ENCODE data around the gene RFTN1.
A peak's percentile ranks its signal among the peaks of the same experiment; 100 is the strongest.

The RFTN1 gene

DNA sequence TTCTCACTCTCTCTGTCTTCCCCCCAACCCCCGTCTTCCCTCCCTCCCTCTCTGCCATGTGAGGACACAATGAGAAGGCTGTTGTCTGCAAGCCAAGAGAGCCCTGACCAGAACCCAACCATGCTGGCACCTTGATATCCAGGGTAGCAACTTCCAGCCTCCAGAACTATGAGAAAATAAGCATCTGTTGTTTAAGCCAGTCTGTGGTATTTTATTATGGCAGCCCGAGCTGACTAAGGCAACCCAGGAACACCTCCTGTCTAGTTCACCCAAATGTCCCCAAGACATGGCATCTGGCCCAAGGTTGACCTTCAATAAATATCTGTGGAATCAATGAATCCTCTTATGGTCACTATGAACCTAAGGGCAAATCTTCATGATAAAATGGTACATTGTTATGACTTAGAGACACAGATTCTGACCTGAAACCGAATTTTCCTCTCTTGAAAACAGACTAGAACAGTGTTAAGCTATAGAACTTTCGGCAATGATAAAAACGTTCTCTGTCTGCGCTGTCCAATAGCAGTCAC, 26.5 kb downstream of the RFTN1 start:
- DNase-seq (ENCODE audit: low read depth) = no peak

DNA sequence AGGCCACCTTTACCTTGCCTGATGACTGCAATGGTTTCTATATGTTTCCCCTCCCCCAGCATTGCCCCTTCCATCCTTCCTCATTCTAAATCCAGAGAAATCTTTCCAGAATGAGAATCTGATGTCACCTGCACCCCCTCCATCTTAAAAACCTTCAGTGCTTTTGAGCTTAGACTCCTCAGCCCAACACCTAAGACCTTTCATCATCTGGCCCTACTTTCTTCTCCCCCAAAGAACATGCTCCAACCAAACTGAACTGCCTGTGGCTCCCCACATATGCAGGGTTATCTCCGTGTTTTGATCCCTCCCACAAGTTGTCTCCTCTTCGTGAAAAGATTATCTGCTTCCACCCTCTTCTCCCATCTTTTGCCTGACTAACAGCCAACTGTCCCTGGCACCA, 27.3 kb downstream of the RFTN1 start:
- no peak for DNase-seq (ENCODE audit: low read depth)

DNA sequence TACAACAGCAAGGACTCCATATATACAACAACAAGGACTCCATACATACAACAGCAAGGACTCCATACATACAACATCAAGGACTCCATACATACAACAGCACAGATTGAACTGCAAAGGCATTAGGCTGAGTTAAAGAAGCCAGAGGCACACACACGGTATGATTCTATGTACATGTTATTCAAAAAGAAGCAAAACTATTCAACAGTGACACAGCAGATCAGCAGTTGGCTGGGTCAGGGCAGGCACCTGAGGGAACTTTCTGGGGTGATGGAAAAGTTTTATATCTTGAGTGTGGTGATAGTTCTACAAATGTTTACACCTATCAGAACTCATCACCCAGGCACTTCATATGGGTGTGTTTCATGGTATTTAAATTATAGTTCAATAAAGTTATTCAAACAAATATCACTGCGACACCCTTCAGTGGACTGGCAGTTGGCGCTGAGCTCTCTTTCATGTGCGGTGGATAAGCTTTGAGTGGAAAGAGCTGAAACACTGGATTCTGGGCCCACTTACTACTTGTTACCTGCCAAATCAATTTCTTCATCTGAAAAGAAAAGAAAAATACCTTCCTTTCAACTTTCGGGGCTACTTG, 28.0 kb downstream of the RFTN1 start:
- no peak for DNase-seq (ENCODE audit: low read depth)

- DNase-seq (ENCODE audit: low read depth) = no peak
Observed at GRCh38 chr3:16484984-16485383, 28.5 kb downstream of the RFTN1 start.

DNA sequence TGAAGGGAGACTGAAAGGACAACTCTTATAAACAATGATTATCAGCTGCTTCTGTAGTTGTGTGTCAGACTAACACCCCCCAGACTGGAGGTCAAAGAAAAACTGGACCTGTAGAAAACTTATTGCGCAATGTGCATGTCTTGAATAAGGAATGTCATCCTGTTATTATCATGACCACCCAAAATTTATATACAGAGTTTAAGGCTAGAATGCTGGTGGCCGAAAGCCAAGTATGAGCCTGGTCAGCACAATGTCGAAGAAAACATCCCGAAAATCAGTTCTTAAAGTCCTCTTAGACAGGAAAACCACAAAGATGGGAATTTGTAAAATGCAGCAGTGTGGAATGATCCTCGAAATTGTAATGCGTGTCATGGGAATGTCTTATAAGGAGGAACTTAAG, 29.3 kb downstream of the RFTN1 start:
- no peak for DNase-seq (ENCODE audit: low read depth)

- DNase-seq (ENCODE audit: low read depth) = no peak
Observed at GRCh38 chr3:16482770-16483531, 30.5 kb downstream of the RFTN1 start.

GRCh38 chr3:16482194-16482769, 31.2 kb downstream of the RFTN1 start:
- no peak for DNase-seq (ENCODE audit: low read depth)

GRCh38 chr3:16481546-16481897, 32.0 kb downstream of the RFTN1 start:
- DNase-seq (ENCODE audit: low read depth) = no peak

DNA sequence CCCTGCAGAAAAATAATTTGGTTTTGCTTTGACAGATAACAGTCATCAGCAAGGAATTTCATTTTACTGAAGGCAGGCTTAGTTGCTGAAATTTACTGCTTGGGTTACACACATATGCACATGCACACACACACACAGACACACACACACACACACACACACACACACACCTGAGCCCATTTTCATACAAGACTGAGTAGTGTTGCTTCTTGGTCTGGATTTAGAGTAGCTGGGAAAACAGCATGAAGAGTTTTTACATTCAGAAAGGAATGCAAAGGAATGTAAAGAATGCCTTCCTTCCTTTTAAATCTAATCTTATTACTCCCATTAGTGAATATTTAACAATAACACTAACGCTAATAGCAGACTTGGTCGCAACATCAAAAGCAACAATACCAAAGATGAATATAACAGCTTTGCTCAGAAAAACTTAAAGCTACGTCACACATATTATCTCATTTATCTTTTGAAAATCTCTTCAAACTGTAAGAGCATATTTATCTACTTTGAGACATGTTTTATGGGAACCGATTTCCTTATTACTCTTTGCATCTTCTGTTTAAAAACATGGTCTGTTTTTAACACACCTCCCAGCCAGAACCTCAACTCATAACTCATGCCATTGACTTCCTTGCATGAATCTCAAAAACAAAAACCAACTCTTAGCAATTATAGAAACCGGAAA, 32.5 kb downstream of the RFTN1 start:
- no peak for DNase-seq (ENCODE audit: low read depth)

DNA sequence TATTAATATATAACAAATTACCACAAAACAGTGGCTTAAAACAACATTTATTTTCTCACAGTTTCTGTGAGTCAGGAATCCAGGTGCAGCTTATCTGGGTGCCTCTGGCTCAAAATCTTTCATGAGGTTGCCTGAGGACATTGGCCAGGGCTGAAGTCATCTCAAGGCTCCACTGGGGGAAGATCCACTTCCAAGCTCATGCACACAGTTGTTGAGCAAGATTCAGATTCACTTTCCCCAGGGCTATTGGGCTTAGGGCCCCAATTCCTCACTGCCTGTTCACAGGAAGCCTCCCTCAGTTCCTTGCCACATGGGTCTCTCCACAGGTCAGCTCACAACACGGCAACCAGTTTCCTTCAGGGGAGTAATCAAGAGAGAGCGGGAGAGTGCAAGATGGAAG, 35.0 kb downstream of the RFTN1 start:
- no peak for DNase-seq (ENCODE audit: low read depth)

DNA sequence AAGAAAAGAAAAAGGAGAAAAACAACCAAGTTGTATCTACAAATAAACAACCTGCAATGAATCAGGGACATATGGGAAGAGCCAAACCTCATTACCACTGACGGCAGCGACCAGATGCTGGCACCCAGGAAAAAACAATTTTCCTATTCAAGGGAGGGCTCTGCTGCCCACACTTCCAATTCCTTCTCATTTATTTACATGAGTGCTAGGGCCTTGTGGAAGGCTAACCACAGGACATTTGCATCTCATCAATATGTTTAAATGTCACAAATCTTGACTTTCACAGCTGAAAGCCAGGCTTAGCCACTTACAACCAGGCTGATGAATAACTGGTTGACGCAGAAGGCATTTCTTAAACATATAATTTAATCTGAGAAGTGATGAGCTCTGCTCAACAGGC, 36.0 kb downstream of the RFTN1 start:
- no peak for DNase-seq (ENCODE audit: low read depth)

- no peak for DNase-seq (ENCODE audit: low read depth)
Observed at GRCh38 chr3:16477056-16477455, 36.4 kb downstream of the RFTN1 start.

DNA sequence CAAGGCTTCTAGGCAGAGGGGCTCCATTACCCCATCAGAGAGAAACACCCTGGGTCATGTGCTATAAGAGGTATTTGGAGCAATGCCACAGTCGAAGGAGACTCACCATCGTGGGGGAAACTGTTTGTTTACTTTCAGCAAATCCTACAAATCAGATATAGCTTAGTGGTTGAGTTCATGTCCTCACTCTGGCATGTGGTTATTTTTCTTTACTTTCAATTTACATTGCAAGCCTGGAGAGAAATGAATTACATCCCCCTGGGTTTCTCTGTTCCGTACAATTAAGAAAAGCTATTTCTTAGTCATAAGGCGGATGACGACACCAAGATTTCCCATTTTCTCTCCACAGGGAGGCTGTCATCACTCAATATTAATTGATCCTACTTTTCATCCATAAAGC, 36.9 kb downstream of the RFTN1 start:
- DNase-seq (ENCODE audit: low read depth) = no peak

GRCh38 chr3:16475766-16476165, 37.7 kb downstream of the RFTN1 start:
- DNase-seq (ENCODE audit: low read depth) = no peak

GRCh38 chr3:16474920-16475319, 38.6 kb downstream of the RFTN1 start:
- DNase-seq (ENCODE audit: low read depth) = no peak

DNA sequence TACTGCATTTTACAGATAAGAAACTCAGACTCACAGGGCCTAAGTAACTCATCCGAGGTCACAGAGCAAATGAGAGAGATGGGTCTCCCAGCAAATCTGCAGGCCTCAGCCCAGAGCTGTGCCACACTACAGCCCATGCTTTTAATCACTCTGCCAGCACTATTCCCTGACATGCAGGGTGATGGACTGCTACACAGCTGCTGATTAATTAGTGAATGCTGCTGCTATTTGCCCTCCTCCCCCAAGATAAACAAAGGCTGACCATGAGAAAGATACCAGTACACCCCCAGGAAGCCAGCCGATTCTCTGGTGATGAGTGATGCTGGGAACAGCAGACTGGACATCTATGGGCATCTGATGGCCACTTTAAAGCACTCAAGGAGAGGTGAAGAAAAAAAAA, 39.3 kb downstream of the RFTN1 start:
- DNase-seq (ENCODE audit: low read depth) = no peak

DNA sequence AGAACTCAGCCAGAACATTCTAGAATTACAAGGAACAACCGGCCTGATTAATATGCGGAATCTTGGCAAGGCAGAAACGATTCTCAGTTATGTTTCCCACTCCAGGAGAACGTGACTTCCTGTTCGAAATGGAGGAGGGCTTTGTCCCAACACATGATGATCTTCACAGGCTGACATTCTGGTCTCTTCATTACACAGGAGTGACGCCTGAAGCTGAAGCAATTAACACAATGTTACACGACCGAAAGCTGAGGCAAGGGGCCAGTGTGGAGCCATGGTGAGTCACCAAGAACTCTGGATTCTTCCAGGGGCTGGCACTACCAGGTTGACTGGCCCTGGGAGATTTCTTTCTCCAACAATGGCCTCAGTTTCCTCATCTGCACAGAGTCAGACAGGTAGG, 40.9 kb downstream of the RFTN1 start:
- no peak for DNase-seq (ENCODE audit: low read depth)

DNA sequence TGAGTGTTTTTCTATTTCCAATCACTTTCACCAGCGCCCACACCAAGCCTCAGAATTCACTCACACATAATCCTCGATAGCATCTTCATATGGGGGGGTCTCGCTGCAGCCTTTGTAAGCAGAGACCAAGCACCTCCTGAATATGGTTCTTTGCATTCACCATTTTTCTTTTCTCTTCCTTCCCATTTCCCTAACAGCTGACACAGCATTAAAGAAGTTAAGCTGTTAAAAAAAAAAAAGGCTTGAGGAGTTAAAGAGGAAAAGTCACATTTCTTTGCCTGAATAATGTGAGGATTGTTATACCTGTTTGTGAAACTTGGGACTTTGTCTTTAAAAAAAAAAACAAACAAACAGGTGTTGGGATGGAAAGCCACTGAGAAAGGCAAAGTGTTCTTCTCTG, 41.6 kb downstream of the RFTN1 start:
- no peak for DNase-seq (ENCODE audit: low read depth)

DNA sequence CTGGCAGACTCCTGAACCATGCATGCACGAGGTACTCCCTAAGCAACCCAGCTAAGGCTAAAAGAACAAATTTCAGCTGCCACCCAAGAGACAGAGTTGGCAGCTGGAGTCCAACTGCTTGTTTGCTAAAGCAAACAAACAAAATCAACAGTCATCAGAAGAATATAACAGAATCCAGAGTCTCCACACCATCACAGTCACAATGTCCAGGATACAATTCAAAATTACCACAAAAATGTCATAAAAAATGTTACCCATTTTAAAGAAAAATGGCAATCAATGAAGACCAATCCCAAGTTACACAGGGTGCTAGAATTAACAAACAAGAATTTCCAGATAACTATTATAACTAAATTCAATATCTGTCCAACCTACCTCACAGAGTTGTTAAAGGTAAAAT, 42.9 kb downstream of the RFTN1 start:
- no peak for DNase-seq (ENCODE audit: low read depth)

DNA sequence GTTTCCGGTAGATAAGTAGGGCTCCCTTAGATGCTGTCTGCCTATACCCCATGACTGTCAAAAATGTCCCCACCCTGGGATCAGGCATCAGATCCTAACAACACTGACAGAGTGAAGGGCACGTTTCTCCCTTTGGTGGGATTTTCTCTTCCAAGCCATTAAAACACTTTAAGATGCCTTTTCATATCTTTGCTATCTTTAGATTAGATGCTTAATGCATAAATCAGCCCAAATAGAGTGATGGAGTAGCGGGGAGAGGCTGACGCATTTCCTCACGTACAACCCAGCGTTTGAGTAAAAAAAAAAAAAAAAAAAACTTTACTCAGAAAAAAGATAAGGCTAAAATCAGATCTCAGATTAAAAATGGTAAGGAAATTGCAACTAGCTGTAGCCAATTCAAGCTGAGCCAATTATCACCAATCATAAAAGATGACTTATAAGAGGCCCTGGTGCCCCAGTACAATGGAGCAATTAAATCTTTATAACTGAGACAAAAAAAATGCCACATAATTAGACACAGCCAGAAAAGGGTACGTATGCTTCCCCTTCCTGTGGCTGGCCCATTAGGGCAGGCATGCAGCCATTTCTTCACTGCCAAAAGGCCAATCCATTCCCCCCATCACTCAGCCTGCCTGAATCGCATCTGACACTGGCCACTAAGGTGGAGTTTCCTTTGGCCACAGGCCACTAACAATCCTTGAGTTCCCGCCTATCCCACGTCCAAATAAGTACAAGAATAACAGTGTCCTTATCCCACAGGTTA, 45.0 kb downstream of the RFTN1 start:
- DNase-seq (ENCODE audit: low read depth) = no peak

DNA sequence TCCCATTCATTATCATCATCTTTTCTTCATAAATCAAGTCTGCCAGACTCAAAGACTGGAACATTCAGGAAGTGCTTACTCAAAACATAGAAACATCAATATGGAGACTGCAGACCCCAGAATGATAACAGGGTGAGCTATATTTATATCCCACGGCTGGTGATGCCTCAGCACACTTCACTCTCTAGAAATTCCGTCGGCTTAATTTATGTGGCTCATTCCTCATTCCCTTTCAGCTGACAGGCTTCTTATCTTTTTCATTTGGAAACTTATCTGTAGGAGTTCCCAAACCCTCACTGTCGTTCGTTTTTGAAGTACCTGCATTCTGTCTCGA, 45.5 kb downstream of the RFTN1 start:
- no peak for DNase-seq (ENCODE audit: low read depth)

GRCh38 chr3:16467393-16467792, 46.1 kb downstream of the RFTN1 start:
- peak; percentile 24 for DNase-seq (ENCODE audit: low read depth)

All from activated T-cell treated with anti-CD3 and anti-CD28 coated beads for 24 hours (primary cell).